Measurements from ENCODE around the gene ETF1.
"Not testable (repeated sequence)": the region's sequence is repeated elsewhere in the genome, so short reads cannot be mapped to it uniquely, and the experiment has no call there.

ETF1 gene

DNA sequence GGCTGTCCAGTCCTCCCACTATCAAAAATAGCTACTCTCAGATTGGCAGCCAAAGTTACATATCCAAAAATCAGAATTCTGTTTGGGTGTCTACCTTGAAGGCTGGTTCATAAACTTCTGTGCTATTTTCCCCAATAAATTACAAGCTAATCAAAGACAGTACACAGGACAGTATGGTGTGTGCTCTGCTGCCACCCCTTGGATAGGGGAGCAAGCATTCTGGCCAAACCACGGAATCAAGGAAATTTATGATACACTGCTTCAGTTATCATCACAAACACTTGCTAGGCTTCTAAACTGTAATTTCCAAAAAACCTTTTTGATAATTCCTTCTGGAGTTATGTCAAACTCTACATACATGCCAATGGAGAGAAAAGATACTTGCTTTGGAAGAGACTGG, 15.9 kb downstream of the ETF1 start:
- DNase-seq (ENCODE audit: low spot score), result no peak
- TF ChIP-seq CTCF (IDR thresholded peaks at IDR 0.05; ENCODE audit: extremely low read depth, missing control alignments), result no peak

DNA sequence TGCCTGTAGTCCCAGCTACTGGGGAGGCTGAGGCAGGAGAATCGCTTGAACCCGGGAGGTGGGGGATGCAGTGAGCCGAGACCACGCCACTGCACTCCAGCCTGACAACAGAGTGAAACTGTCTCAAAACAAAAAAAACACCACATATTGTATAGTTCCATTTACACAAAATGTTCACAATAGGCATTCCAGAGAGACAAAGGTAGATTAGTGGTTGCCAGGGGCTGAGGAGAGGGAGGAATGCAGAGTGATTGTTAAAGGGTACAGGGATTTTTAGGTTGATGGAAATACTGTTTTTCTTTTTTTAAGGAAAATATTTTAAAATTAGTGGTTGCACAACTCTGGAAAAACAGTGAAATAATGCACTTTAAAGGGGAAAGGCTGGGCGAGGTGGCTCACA, 19.6 kb downstream of the ETF1 start:
- DNase-seq (ENCODE audit: low spot score), result no peak
- TF ChIP-seq CTCF (IDR thresholded peaks at IDR 0.05; ENCODE audit: extremely low read depth, missing control alignments), result no peak

DNA sequence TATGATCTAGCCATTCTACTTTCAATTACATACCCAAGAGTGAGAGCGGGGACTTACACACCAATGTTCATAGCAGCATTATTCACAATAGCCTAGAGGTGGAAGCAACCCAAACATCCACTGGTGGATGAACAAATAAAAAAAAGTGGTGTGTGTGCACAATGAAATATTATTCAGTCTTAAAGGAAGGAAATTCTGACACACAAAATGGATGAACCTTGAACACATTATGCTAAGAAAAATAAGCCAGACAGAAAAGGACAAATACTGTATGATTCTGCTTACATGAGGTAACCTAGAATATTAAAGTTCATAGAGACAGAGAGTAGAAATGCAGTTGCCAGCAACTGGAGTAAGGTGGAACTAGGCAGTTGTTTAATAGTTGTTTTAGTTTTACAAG, 22.1 kb downstream of the ETF1 start:
- TF ChIP-seq CTCF (IDR thresholded peaks at IDR 0.05; ENCODE audit: extremely low read depth, missing control alignments), result no peak
- DNase-seq (ENCODE audit: low spot score), result no peak

- no peak for DNase-seq (ENCODE audit: low spot score)
- TF ChIP-seq CTCF (IDR thresholded peaks at IDR 0.05; ENCODE audit: extremely low read depth, missing control alignments), result no peak
Measured at GRCh38 chr5:138517437-138517836, 25.6 kb downstream of the ETF1 start.

DNA sequence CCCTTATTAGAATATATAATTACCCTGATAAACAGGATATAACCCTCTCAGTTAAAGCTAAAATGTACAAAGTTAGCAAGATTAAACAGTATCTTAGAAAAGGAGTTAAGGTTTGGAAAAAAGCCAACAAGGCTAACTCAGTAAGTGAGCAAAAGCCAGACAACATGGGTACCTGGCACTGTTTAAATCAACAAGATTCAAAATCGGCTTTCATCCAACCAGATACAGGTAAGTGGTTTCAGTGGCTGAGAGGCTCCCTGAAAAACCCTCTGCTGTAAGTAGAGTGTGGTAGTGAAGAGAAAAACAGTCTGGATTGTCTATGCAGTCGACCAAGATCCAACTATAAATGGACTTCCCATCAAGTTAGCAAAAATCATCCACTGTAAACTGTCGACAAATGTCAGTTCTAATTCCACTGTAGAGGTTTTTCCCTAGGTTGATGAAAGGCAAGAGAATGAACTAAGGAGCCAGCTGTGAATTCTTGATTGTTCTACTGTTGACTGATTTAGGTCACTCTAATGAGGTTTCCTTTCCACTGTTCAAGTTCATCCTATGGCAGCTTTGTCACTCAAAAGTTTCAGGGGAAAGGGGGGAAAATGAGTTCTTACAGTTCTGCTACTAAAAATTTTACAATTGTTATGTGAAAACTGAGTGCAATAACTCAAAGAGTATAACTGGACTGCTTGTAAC, 27.3 kb downstream of the ETF1 start:
- no peak for DNase-seq (ENCODE audit: low spot score)
- TF ChIP-seq CTCF (IDR thresholded peaks at IDR 0.05; ENCODE audit: extremely low read depth, missing control alignments), result no peak

DNA sequence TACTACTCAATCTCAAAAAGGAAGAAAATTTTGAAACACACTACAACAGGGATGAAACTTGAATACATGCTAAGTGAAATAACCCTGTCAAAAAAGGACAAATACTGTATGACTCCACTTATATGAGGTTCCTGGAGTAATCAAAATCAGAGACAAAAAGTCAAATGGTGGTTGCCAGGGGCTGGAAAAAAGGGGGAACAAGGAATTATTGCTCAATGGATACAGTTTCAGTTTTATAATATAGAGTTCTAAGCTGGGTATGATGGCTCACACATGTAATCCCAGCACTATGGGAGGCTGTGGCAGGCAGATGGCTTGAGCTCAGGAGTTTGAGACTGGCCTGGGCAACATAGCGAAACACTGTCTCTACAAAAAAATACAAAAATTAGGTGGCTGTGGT, 29.0 kb downstream of the ETF1 start:
- TF ChIP-seq CTCF (IDR thresholded peaks at IDR 0.05; ENCODE audit: extremely low read depth, missing control alignments), result no peak
- DNase-seq (ENCODE audit: low spot score), result no peak

DNA sequence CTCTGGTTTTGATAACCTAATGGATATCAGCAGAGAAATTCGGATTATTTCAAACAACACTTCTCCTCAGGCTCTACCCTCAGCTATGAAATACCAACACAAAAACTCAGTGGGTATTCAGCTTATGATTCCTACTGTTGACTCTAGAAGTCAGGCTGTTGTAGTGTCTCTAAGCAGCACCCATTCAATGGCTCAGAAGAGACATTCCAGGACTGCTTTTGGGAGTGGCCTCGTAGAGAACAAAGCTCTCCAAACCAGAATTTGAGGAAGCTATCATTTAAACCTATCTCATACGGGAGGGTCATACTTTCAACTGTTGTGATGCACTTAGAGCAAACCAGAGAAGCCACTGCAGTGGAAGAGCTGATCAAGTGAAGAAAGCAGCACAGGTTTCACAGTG, 34.1 kb downstream of the ETF1 start:
- no peak for DNase-seq (ENCODE audit: low spot score)
- TF ChIP-seq CTCF (IDR thresholded peaks at IDR 0.05; ENCODE audit: extremely low read depth, missing control alignments), result no peak

GRCh38 chr5:138507485-138507884, 35.6 kb downstream of the ETF1 start:
- DNase-seq (ENCODE audit: low spot score), result not testable (repeated sequence)
